GM18499 (cell line): Measurements from ENCODE around the gene CREB3L1.

Experiments
- ATAC-seq: cut with Tn5 transposase; IDR thresholded peaks from one replicate; pipeline ENCODE4 v1.9.1; 2021; ENCODE audit warnings: moderate number of reproducible peaks; ENCODE audit not compliant: insufficient read depth, unreplicated experiment

The CREB3L1 gene

GRCh38 chr11:46315783-46316563 lies 38.5 kb downstream of the CREB3L1 start:
- ATAC-seq, result no peak

- no peak for ATAC-seq
Measured at GRCh38 chr11:46319074-46319453, 41.6 kb downstream of the CREB3L1 start.

GRCh38 chr11:46321757-46322156 lies 44.3 kb downstream of the CREB3L1 start:
- no peak for ATAC-seq

GRCh38 chr11:46322759-46323158 lies 45.3 kb downstream of the CREB3L1 start:
- ATAC-seq, result no peak

- ATAC-seq, result no peak
Measured at GRCh38 chr11:46326813-46327416, 49.5 kb downstream of the CREB3L1 start.

- no peak for ATAC-seq
Measured at GRCh38 chr11:46327829-46328228, 50.4 kb downstream of the CREB3L1 start.

- no peak for ATAC-seq
Measured at GRCh38 chr11:46330154-46330553, 52.7 kb downstream of the CREB3L1 start.

GRCh38 chr11:46330563-46331281 lies 53.3 kb downstream of the CREB3L1 start:
- no peak for ATAC-seq

GRCh38 chr11:46331282-46331984 lies 54.0 kb downstream of the CREB3L1 start:
- ATAC-seq, result no peak

- no peak for ATAC-seq
Measured at GRCh38 chr11:46332093-46332567, 54.7 kb downstream of the CREB3L1 start.

GRCh38 chr11:46332568-46333393 lies 55.3 kb downstream of the CREB3L1 start:
- ATAC-seq, result no peak

- no peak for ATAC-seq
Measured at GRCh38 chr11:46333394-46333947, 56.0 kb downstream of the CREB3L1 start.

- no peak for ATAC-seq
Measured at GRCh38 chr11:46334211-46334610, 56.7 kb downstream of the CREB3L1 start.

GRCh38 chr11:46335271-46335670 lies 57.8 kb downstream of the CREB3L1 start:
- ATAC-seq, result no peak

- ATAC-seq, result no peak
Measured at GRCh38 chr11:46335890-46336562, 58.6 kb downstream of the CREB3L1 start.

GRCh38 chr11:46336563-46337180 lies 59.2 kb downstream of the CREB3L1 start:
- ATAC-seq, result no peak

GRCh38 chr11:46337626-46338345 lies 60.3 kb downstream of the CREB3L1 start:
- ATAC-seq, result no peak

GRCh38 chr11:46338636-46338987 lies 61.1 kb downstream of the CREB3L1 start:
- ATAC-seq, result no peak
